ENCODE data around the gene CCDC88B.

GRCh38 chr11:64357446-64357845 lies 17.4 kb downstream of the CCDC88B start:
- TF ChIP-seq CTCF (tag by site-specific recombination; IDR thresholded peaks at IDR 0.05), result no peak
- TF ChIP-seq ZNF707 (tag by site-specific recombination; IDR thresholded peaks at IDR 0.05), result no peak
- TF ChIP-seq ZNF398 (tag by site-specific recombination; IDR thresholded peaks at IDR 0.05), result no peak
- no peak for TF ChIP-seq ZNF830 (tag by site-specific recombination; IDR thresholded peaks at IDR 0.05; ENCODE audit: low read depth)
- TF ChIP-seq YY1 (tag by site-specific recombination; IDR thresholded peaks at IDR 0.05), result no peak
- no peak for TF ChIP-seq ELK4 (IDR thresholded peaks at IDR 0.05; ENCODE audit: borderline replicate concordance, low read depth, low read length)
- TF ChIP-seq ZNF670 (tag by site-specific recombination; IDR thresholded peaks at IDR 0.05; ENCODE audit: low read depth), result no peak
- no peak for TF ChIP-seq TSHZ1 (tag by site-specific recombination; IDR thresholded peaks at IDR 0.05; ENCODE audit: borderline replicate concordance)
- TF ChIP-seq PRDM1 (tag by site-specific recombination; IDR thresholded peaks at IDR 0.05), result no peak
- TF ChIP-seq ZBTB17 (tag by site-specific recombination; IDR thresholded peaks at IDR 0.05), result no peak
- TF ChIP-seq, protein P1, sequence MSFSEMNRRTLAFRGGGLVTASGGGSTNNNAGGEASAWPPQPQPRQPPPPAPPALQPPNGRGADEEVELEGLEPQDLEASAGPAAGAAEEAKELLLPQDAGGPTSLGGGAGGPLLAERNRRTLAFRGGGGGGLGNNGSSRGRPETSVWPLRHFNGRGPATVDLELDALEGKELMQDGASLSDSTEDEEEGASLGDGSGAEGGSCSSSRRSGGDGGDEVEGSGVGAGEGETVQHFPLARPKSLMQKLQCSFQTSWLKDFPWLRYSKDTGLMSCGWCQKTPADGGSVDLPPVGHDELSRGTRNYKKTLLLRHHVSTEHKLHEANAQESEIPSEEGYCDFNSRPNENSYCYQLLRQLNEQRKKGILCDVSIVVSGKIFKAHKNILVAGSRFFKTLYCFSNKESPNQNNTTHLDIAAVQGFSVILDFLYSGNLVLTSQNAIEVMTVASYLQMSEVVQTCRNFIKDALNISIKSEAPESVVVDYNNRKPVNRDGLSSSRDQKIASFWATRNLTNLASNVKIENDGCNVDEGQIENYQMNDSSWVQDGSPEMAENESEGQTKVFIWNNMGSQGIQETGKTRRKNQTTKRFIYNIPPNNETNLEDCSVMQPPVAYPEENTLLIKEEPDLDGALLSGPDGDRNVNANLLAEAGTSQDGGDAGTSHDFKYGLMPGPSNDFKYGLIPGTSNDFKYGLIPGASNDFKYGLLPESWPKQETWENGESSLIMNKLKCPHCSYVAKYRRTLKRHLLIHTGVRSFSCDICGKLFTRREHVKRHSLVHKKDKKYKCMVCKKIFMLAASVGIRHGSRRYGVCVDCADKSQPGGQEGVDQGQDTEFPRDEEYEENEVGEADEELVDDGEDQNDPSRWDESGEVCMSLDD (tag by site-specific recombination; IDR thresholded peaks at IDR 0.05), result no peak
- TF ChIP-seq ZNF248 (tag by site-specific recombination; IDR thresholded peaks at IDR 0.05), result no peak
- TF ChIP-seq, protein P2, sequence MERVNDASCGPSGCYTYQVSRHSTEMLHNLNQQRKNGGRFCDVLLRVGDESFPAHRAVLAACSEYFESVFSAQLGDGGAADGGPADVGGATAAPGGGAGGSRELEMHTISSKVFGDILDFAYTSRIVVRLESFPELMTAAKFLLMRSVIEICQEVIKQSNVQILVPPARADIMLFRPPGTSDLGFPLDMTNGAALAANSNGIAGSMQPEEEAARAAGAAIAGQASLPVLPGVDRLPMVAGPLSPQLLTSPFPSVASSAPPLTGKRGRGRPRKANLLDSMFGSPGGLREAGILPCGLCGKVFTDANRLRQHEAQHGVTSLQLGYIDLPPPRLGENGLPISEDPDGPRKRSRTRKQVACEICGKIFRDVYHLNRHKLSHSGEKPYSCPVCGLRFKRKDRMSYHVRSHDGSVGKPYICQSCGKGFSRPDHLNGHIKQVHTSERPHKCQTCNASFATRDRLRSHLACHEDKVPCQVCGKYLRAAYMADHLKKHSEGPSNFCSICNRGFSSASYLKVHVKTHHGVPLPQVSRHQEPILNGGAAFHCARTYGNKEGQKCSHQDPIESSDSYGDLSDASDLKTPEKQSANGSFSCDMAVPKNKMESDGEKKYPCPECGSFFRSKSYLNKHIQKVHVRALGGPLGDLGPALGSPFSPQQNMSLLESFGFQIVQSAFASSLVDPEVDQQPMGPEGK (tag by site-specific recombination; IDR thresholded peaks at IDR 0.05), result no peak
